Measurements from ENCODE around the gene CYP4F3.
A peak's percentile ranks its signal among the peaks of the same experiment; 100 is the strongest.

CYP4F3 gene

GRCh38 chr19:15684828-15685227, 44.1 kb downstream of the CYP4F3 start:
- no peak for ATAC-seq
- TF ChIP-seq OSR1 (CRISPR knock-in tag; IDR thresholded peaks at IDR 0.05) (no peak), BACH2 (CRISPR knock-in tag; IDR thresholded peaks at IDR 0.05; ENCODE audit: borderline replicate concordance) (no peak), ZFP3 (CRISPR knock-in tag; IDR thresholded peaks at IDR 0.05) (no peak), CSRNP3 (CRISPR knock-in tag; IDR thresholded peaks at IDR 0.05) (no peak), ARNTL (CRISPR knock-in tag; IDR thresholded peaks at IDR 0.05; ENCODE audit: borderline replicate concordance, low read depth) (no peak), ZNF70 (CRISPR knock-in tag; IDR thresholded peaks at IDR 0.05) (no peak), CREB5 (CRISPR knock-in tag; IDR thresholded peaks at IDR 0.05; ENCODE audit: low read depth) (no peak), TOX (CRISPR knock-in tag; IDR thresholded peaks at IDR 0.05; ENCODE audit: borderline replicate concordance) (no peak), SNAI2 (CRISPR knock-in tag; IDR thresholded peaks at IDR 0.05) (no peak), ZNF8 (CRISPR knock-in tag; IDR thresholded peaks at IDR 0.05) (no peak), ZNF565 (CRISPR knock-in tag; conservative IDR thresholded peaks at IDR 0.05; ENCODE audit: low read depth) (no peak), CSDC2 (CRISPR knock-in tag; IDR thresholded peaks at IDR 0.05) (no peak), TSHZ2 (CRISPR knock-in tag; IDR thresholded peaks at IDR 0.05) (no peak)

GRCh38 chr19:15696654-15697194, 56.0 kb downstream of the CYP4F3 start:
- no peak for TF ChIP-seq CREB5 (CRISPR knock-in tag; IDR thresholded peaks at IDR 0.05; ENCODE audit: low read depth)
- TF ChIP-seq GLIS3 (CRISPR knock-in tag; IDR thresholded peaks at IDR 0.05) = no peak
- no peak for ATAC-seq

- TF ChIP-seq ZFP3 (CRISPR knock-in tag; IDR thresholded peaks at IDR 0.05) = no peak
- no peak for TF ChIP-seq ISL1 (CRISPR knock-in tag; IDR thresholded peaks at IDR 0.05)
- TF ChIP-seq ZC3H10 (CRISPR knock-in tag; IDR thresholded peaks at IDR 0.05) = no peak
- TF ChIP-seq ARNTL (CRISPR knock-in tag; IDR thresholded peaks at IDR 0.05; ENCODE audit: borderline replicate concordance, low read depth) = no peak
- TF ChIP-seq ESRRG (CRISPR knock-in tag; IDR thresholded peaks at IDR 0.05) = no peak
- TF ChIP-seq CREB5 (CRISPR knock-in tag; IDR thresholded peaks at IDR 0.05; ENCODE audit: low read depth) = no peak
- TF ChIP-seq BACH2 (CRISPR knock-in tag; IDR thresholded peaks at IDR 0.05; ENCODE audit: borderline replicate concordance) = no peak
- no peak for TF ChIP-seq POU6F1 (CRISPR knock-in tag; IDR thresholded peaks at IDR 0.05; ENCODE audit: borderline replicate concordance, low read depth)
- TF ChIP-seq ZFP30 (CRISPR knock-in tag; IDR thresholded peaks at IDR 0.05) = no peak
- no peak for TF ChIP-seq OSR1 (CRISPR knock-in tag; IDR thresholded peaks at IDR 0.05)
- no peak for TF ChIP-seq TCF4 (CRISPR knock-in tag; IDR thresholded peaks at IDR 0.05; ENCODE audit: borderline replicate concordance)
- TF ChIP-seq PPARA (CRISPR knock-in tag; IDR thresholded peaks at IDR 0.05; ENCODE audit: borderline replicate concordance) = no peak
- TF ChIP-seq PATZ1 (CRISPR knock-in tag; IDR thresholded peaks at IDR 0.05; ENCODE audit: borderline replicate concordance) = no peak
- no peak for TF ChIP-seq CSRNP3 (CRISPR knock-in tag; IDR thresholded peaks at IDR 0.05)
- no peak for TF ChIP-seq SNAI2 (CRISPR knock-in tag; IDR thresholded peaks at IDR 0.05)
- no peak for TF ChIP-seq ZNF70 (CRISPR knock-in tag; IDR thresholded peaks at IDR 0.05)
- ATAC-seq = peak; percentile 62
Measured at GRCh38 chr19:15701757-15702533, 61.2 kb downstream of the CYP4F3 start.

Measured in SK-N-SH treated with all-trans-retinoic acid at 6 μM for 48 hours (cell line).